Measurements from ENCODE around the gene C11orf98.
"Not testable (repeated sequence)": the region's sequence is repeated elsewhere in the genome, so short reads cannot be mapped to it uniquely, and the experiment has no call there.

The C11orf98 gene

DNA sequence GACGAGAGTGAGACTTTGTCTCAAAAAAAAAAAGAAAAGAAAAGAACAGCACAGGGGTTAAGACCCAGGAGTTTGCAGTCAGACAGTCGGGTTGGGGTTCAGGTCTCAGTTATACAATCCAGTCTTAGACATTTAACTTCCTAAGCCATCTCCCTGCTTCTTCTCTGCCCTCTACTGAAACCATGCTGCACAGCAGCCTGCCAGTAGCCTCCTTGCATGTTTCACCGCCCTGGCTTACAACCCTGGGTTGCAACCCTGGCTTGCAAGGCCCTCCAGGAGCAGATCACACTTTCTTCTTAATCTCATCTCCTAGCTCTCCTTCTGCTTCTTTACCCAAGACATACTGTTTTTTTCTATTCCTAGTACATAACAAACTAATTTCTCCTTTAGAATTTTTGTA, 37.3 kb downstream of the C11orf98 start:
- Mint-ChIP-seq H3K4me3 (no peak overlapping the region), H3K27me3 (ENCODE audit: low read depth) (no peaks in the 10 kb centered on the region), H3K9me3 (no peaks in the 10 kb centered on the region), H3K27ac (peak overlapping the region in 1 of 3 experiments; percentile 6), H3K36me3 (ENCODE audit: low read depth) (peaks cover 70% of the 10 kb centered on the region), H3K4me1 (no peaks in the 10 kb centered on the region)
- TF ChIP-seq, protein P1, sequence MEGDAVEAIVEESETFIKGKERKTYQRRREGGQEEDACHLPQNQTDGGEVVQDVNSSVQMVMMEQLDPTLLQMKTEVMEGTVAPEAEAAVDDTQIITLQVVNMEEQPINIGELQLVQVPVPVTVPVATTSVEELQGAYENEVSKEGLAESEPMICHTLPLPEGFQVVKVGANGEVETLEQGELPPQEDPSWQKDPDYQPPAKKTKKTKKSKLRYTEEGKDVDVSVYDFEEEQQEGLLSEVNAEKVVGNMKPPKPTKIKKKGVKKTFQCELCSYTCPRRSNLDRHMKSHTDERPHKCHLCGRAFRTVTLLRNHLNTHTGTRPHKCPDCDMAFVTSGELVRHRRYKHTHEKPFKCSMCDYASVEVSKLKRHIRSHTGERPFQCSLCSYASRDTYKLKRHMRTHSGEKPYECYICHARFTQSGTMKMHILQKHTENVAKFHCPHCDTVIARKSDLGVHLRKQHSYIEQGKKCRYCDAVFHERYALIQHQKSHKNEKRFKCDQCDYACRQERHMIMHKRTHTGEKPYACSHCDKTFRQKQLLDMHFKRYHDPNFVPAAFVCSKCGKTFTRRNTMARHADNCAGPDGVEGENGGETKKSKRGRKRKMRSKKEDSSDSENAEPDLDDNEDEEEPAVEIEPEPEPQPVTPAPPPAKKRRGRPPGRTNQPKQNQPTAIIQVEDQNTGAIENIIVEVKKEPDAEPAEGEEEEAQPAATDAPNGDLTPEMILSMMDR (IDR thresholded peaks at IDR 0.05; ENCODE audit: unreplicated experiment in 3 of 3): no peak

DNA sequence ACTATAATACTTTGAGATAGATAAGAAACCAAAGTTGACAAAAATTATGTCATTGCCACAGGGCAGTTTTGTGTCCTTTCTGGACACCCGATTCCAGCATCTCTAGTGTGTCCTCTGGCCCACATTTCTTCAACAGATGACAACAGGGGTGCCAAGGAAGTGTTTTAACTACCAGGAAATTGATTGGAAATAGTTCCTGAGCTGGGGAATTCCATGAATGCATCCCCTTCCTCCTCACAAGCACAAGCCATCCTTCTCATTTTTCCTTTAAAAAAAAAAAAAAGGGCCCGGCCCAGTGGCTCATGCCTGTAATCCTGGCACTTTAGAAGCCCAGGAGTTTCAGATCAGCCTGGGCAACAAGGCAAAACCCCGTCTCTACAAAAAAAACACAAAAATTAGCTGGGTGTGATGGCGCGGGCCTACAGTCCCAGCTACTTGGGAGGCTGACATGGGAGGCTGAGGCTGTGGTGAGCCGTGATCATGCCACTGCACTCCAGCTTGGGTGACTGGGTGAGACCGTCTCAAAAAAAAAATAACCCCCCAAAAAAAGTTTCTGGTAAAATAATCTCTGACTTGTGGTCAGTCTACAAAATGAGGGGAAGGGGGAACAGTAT, 42.4 kb downstream of the C11orf98 start:
- no peaks in the 10 kb centered on the region for H3K27me3 Mint-ChIP-seq (ENCODE audit: low read depth)
- TF ChIP-seq, protein P1 (IDR thresholded peaks at IDR 0.05; ENCODE audit: unreplicated experiment in 3 of 3): no peak
- peaks cover 21% of the 10 kb centered on the region for H3K4me1 Mint-ChIP-seq
- peak overlapping the region; percentile 94 to 96 (median 95) for H3K27ac Mint-ChIP-seq
- no peaks in the 10 kb centered on the region for H3K9me3 Mint-ChIP-seq
- H3K4me3 Mint-ChIP-seq: peak overlapping the region; percentile 79 to 91 (median 80)
- peaks cover 31% of the 10 kb centered on the region for H3K36me3 Mint-ChIP-seq (ENCODE audit: low read depth)

DNA sequence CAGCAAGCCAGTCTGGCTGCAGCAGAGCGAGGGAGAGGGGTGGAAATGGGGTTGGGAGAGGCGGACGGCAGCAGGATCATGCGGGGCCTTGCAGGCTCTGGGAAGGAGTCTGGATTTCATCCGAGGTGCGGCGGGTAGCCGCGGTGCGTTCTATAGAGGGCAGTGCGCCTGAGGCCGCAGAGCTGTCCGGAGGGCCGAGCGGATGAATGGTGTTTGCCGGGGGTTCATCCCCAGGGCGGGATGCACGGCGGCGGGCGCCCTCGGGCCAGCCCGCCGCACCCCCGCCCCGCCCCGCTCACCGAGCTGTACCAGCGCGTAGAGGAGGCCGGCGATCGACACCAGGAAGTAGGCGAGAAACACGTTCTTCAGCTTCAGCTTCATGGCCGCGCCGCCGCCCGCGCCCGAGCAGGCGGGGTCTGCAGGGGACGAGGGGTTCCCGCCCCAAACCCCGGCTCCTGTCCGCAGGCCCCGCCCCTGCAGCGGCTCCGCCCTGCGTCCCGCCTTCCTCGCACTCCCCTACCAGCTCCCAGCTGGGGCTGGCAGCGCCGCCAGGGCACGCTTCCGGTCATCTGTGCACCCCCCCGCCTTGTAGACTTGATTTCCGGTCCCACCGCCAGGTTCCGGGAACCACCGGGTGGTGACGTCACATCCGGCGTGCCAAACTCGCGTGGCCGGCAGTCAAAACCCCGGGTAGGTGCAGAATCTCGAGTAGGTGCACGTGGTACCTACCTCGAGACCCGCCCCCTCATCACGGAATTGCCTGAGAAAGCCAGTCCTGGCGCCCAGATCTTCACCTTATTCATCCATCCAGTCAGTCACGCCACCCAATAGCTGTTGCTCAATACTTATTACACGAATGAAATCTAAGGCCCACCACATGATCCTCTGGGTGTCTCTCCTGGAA, 43.2 kb downstream of the C11orf98 start, which contains the start of gene B3GAT3:
Gene B3GAT3, minus strand, starts transcription at position 420 of the 904 bp plus-strand sequence. Its CDS starts 39 bp downstream, at position 381.
- H3K4me3 Mint-ChIP-seq: peak within 1 kb of the TSS; percentile 91 to 98 (median 96)
- peak within 1 kb of the TSS; percentile 94 to 96 (median 96) for H3K27ac Mint-ChIP-seq
- peaks cover 25% of the 10 kb centered on the region for H3K36me3 Mint-ChIP-seq (ENCODE audit: low read depth)
- TF ChIP-seq, protein P1 (IDR thresholded peaks at IDR 0.05; ENCODE audit: unreplicated experiment in 3 of 3): no peak
- no peaks in the 10 kb centered on the region for H3K27me3 Mint-ChIP-seq (ENCODE audit: low read depth)
- H3K4me1 Mint-ChIP-seq: peaks cover 21% of the 10 kb centered on the region
- no peaks in the 10 kb centered on the region for H3K9me3 Mint-ChIP-seq

DNA sequence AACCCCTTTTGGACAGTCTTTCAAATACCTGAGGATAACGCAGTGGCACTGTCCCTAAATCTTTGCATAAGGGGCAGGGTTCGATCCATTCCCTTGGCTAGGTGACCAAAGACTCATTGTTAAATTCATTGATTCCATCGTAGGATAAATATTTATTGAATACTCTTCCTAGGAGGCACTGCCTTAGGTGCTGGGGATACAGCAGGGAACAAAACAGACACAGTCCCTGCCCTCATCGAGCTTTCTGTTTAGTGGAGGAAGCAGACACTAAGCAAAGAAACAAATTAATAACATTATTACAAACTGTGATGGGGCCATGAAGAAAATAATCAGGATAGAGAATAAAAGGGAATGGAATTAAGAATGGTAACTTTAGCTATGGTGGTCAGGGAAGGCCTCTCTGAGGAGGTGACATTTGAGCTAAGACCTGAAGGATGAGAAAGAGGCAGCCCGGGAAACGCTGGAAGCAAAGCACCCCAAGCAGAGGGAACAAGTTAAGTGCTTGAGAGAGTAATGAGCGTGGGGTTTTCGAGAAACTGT, 43.9 kb downstream of the C11orf98 start:
- peak overlapping the region; percentile 94 to 96 (median 95) for H3K27ac Mint-ChIP-seq
- peaks cover 19% of the 10 kb centered on the region for H3K36me3 Mint-ChIP-seq (ENCODE audit: low read depth)
- TF ChIP-seq, protein P1 (IDR thresholded peaks at IDR 0.05; ENCODE audit: unreplicated experiment in 3 of 3): no peak
- H3K4me1 Mint-ChIP-seq: peaks cover 21% of the 10 kb centered on the region
- H3K9me3 Mint-ChIP-seq: no peaks in the 10 kb centered on the region
- H3K27me3 Mint-ChIP-seq (ENCODE audit: low read depth): no peaks in the 10 kb centered on the region
- peak overlapping the region; percentile 91 to 98 (median 96) for H3K4me3 Mint-ChIP-seq

DNA sequence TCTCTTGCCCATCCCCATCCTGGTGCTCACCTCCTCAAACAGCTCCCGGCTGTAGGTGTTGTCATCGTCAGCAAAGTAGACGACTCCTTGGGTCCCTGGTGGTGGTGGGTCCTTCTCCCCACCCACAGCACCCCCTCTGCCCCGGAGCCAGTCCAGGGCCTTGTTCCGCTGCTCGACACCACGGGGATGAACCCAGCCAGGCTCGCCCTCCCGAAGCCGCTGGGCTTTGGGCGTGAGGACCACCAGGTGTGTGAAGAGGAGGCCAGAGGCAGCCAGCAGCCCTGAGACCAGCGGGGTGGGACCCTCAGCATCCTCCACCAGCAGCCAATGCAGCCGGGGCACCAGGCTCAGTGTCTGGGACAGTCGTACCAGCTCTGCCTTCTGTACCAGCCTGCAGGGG, 48.1 kb downstream of the C11orf98 start:
- Mint-ChIP-seq H3K4me1 (peaks cover 24% of the 10 kb centered on the region), H3K36me3 (ENCODE audit: low read depth) (peaks cover 11% of the 10 kb centered on the region)
- not testable (repeated sequence) for H3K4me3 Mint-ChIP-seq; H3K27ac Mint-ChIP-seq; H3K9me3 Mint-ChIP-seq; H3K27me3 Mint-ChIP-seq (ENCODE audit: low read depth)

DNA sequence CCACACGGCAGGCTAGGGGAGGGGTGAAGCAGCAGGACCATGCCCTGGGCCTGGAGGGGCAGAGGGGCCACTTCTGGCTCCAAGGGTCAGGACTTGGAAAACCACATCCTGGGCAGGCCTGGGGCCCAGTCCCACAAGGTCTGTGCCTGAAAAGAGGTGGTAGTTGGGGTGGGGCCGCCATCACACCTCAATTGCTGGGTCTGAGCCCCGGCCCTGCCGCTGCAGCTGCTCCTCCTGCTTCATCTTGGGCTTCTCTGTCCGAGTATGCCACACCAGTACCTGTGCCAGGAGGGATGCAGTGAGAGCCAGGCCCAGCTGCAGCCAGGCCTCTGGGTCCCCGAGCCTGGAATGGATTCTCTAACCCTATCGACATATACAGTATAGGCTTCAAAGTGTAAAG, 49.5 kb downstream of the C11orf98 start:
- Mint-ChIP-seq H3K4me3 (no peak overlapping the region), H3K27me3 (ENCODE audit: low read depth) (peaks cover under 1% of the 10 kb centered on the region), H3K9me3 (no peaks in the 10 kb centered on the region), H3K36me3 (ENCODE audit: low read depth) (peaks cover 11% of the 10 kb centered on the region), H3K27ac (no peak overlapping the region), H3K4me1 (peaks cover 22% of the 10 kb centered on the region)
- TF ChIP-seq, protein P1 (IDR thresholded peaks at IDR 0.05; ENCODE audit: unreplicated experiment in 3 of 3): no peak
